HFF-Myc (cell line): Measurements from ENCODE around the gene LUZP2.

Experiments used
- DNase-seq: peaks from one replicate; pipeline ENCODE4 v3.0.0-alpha.2; 2011; ENCODE audit warnings: low read depth; ENCODE audit errors: extremely low read depth
- H3K4me3 ChIP-seq: replicated peaks from 2 replicates; pipeline ENCODE4 v1.5.1; 2011; ENCODE audit warnings: low read depth, mild to moderate bottlenecking, control low read depth, low read length
- CTCF ChIP-seq: IDR thresholded peaks from 2 replicates; pipeline ENCODE4 v1.5.1; 2012; ENCODE audit warnings: mild to moderate bottlenecking, low read depth, low read length, control low read depth; ENCODE audit errors: missing control alignments

Gene LUZP2

GRCh38 chr11:24709928-24710565 is 213.2 kb downstream of the LUZP2 start:
- TF ChIP-seq CTCF = no peak
- no peak overlapping the region for H3K4me3 ChIP-seq
- DNase-seq = no peak

GRCh38 chr11:24714601-24715000 is 217.7 kb downstream of the LUZP2 start:
- no peak for DNase-seq
- TF ChIP-seq CTCF = no peak

GRCh38 chr11:24716403-24716802 is 219.6 kb downstream of the LUZP2 start:
- no peak for TF ChIP-seq CTCF
- H3K4me3 ChIP-seq = no peak overlapping the region
- DNase-seq = no peak

More at GRCh38 chr11:24714601-24715000, 217.7 kb downstream of the LUZP2 start:
- H3K4me3 ChIP-seq = no peak overlapping the region

- TF ChIP-seq CTCF = no peak
- no peak for DNase-seq
- no peak overlapping the region for H3K4me3 ChIP-seq
These were observed 226.4 kb downstream of the LUZP2 start for GRCh38 chr11:24723231-24723630.

- H3K4me3 ChIP-seq = no peak overlapping the region
- DNase-seq = no peak
- no peak for TF ChIP-seq CTCF
These were observed 234.7 kb downstream of the LUZP2 start for GRCh38 chr11:24731554-24731953.

- no peak for DNase-seq
- TF ChIP-seq CTCF = no peak
These were observed 237.9 kb downstream of the LUZP2 start for GRCh38 chr11:24734742-24735237.

GRCh38 chr11:24738972-24739371 is 242.1 kb downstream of the LUZP2 start:
- DNase-seq = no peak

More at GRCh38 chr11:24734742-24735237, 237.9 kb downstream of the LUZP2 start:
- no peak overlapping the region for H3K4me3 ChIP-seq

More at GRCh38 chr11:24738972-24739371, 242.1 kb downstream of the LUZP2 start:
- no peak for TF ChIP-seq CTCF
- H3K4me3 ChIP-seq = no peak overlapping the region
